NCI-H1105 treated with DMSO at 0.1 percent for 48 hours (cell line): Measurements from ENCODE around the gene HOXA3.

ENCODE experiments used
- DNase-seq: peaks from one replicate; lab custom pipeline; 2025; lab: John Stamatoyannopoulos, UW

Gene HOXA3

GRCh38 chr7:27128776-27129728, 23.3 kb downstream of the HOXA3 start:
- no peak for DNase-seq

GRCh38 chr7:27128034-27128433, 24.3 kb downstream of the HOXA3 start:
- no peak for DNase-seq

GRCh38 chr7:27126596-27127327, 25.6 kb downstream of the HOXA3 start:
- no peak for DNase-seq

- no peak for DNase-seq
These were observed 26.4 kb downstream of the HOXA3 start for GRCh38 chr7:27125986-27126394.

- DNase-seq, result no peak
These were observed 27.3 kb downstream of the HOXA3 start for GRCh38 chr7:27124902-27125689.

- DNase-seq, result no peak
These were observed 28.1 kb downstream of the HOXA3 start for GRCh38 chr7:27124096-27124901.

- DNase-seq, result no peak
These were observed 28.8 kb downstream of the HOXA3 start for GRCh38 chr7:27123477-27124053.

- no peak for DNase-seq
These were observed 29.3 kb downstream of the HOXA3 start for GRCh38 chr7:27123007-27123476.

GRCh38 chr7:27122077-27122910, 30.1 kb downstream of the HOXA3 start:
- DNase-seq, result no peak

- DNase-seq, result no peak
These were observed 30.7 kb downstream of the HOXA3 start for GRCh38 chr7:27121684-27122076.

- no peak for DNase-seq
These were observed 32.9 kb downstream of the HOXA3 start for GRCh38 chr7:27119412-27119911.

- DNase-seq, result no peak
These were observed 33.8 kb downstream of the HOXA3 start for GRCh38 chr7:27118580-27118979.

GRCh38 chr7:27117887-27118491, 34.4 kb downstream of the HOXA3 start:
- no peak for DNase-seq

GRCh38 chr7:27116962-27117886, 35.2 kb downstream of the HOXA3 start:
- DNase-seq, result no peak

GRCh38 chr7:27116031-27116961, 36.1 kb downstream of the HOXA3 start:
- peak; percentile 54 for DNase-seq

- no peak for DNase-seq
These were observed 37.0 kb downstream of the HOXA3 start for GRCh38 chr7:27115221-27116026.
